22Rv1 (cell line): Measurements from ENCODE around the gene RAI1.

ENCODE experiments used
- ZFX ChIP-seq: fragments of 450-650 bp; IDR thresholded peaks from 2 replicates; pipeline ENCODE4 v1.6.1; 2017; ENCODE audit warnings: antibody characterized with exemption, borderline replicate concordance
- TF ChIP-seq, protein P1 (sequence below): fragments of 450-650 bp; IDR thresholded peaks from 2 replicates; pipeline ENCODE4 v1.5.1; 2017; ENCODE audit warnings: mild to moderate bottlenecking

DNA sequence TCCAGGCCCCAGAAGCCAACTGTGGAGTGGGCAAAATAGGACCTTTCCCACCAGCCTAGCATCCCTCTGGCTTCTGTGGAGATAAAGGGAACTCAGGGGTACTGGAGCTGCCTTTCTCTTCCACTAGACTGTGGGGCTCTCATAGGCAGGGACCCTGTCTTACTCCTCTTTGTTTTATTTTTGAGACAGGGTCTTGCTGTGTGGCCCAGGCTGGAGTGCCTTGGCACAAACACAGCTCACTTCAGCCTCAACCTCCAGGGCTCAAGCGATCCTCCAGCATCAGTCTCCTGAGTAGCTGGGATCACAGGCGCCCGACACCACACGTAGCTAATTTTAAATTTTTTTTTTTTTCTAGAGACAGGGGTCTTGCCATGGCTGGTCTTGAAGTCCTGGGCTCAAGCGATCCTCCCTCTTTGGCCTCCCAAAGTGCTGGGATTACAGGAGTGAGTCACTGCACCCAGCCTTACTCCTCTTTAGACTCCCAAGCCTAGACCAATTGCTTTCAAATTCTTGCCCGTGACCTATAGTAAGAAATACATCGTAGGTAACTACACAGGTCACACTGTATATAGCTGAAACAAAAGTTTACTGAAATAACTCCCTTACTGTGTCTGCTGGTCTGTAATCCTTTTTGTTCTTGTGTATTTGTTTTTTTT lies 2.6 kb downstream of the RAI1 start:
- TF ChIP-seq, protein P1, sequence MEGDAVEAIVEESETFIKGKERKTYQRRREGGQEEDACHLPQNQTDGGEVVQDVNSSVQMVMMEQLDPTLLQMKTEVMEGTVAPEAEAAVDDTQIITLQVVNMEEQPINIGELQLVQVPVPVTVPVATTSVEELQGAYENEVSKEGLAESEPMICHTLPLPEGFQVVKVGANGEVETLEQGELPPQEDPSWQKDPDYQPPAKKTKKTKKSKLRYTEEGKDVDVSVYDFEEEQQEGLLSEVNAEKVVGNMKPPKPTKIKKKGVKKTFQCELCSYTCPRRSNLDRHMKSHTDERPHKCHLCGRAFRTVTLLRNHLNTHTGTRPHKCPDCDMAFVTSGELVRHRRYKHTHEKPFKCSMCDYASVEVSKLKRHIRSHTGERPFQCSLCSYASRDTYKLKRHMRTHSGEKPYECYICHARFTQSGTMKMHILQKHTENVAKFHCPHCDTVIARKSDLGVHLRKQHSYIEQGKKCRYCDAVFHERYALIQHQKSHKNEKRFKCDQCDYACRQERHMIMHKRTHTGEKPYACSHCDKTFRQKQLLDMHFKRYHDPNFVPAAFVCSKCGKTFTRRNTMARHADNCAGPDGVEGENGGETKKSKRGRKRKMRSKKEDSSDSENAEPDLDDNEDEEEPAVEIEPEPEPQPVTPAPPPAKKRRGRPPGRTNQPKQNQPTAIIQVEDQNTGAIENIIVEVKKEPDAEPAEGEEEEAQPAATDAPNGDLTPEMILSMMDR, result no peak
- no peak for TF ChIP-seq ZFX
